Natural killer cell (primary cell): ENCODE results near the gene BTK. TPM values are rescaled to one million over a fixed set of nuclear protein-coding genes. Genes with fewer than 3 reads are reported as not detected.
A peak's percentile ranks its signal among the peaks of the same experiment; 100 is the strongest.

ENCODE experiments used
- ATAC-seq, 3 donors: fragments of 150-1000 bp in 2 of 3; fragments of 200-7000 bp in 1 of 3; cut with Tn5 transposase; 1 replicate in 1 of 3; 2 replicates in 2 of 3; pipeline ENCODE4 v1.10.0; 2021; ENCODE audit warnings: mild to moderate bottlenecking in 2 of 3, moderate library complexity in 2 of 3
- DNase-seq, 2 donors: peaks; one replicate each; pipeline versions ENCODE4 v3.0.0 to v3.0.0-alpha.2; 2013 to 2021; ENCODE audit warnings: mixed read lengths in 1 of 2
- H3K27ac ChIP-seq: one replicate; pipeline ENCODE4 v1.5.1; 2013; ENCODE audit warnings: mild to moderate bottlenecking, low read length
- H3K27me3 ChIP-seq: one replicate; pipeline ENCODE4 v1.6.1; 2013; ENCODE audit warnings: low read length; ENCODE audit not compliant: control insufficient read depth, insufficient read depth
- H3K36me3 ChIP-seq: one replicate; pipeline ENCODE4 v1.6.1; 2013; ENCODE audit warnings: low read length; ENCODE audit not compliant: control insufficient read depth, insufficient read depth
- H3K4me1 ChIP-seq: one replicate; pipeline ENCODE4 v1.6.1; 2013; ENCODE audit warnings: low read length; ENCODE audit not compliant: control insufficient read depth, insufficient read depth
- H3K4me3 ChIP-seq: one replicate; pipeline ENCODE4 v1.5.1; 2013; ENCODE audit warnings: low read length
- H3K9me3 ChIP-seq: one replicate; pipeline ENCODE4 v1.6.1; 2013; ENCODE audit warnings: low read length; ENCODE audit not compliant: control insufficient read depth, insufficient read depth
- H3K27ac Mint-ChIP-seq, 2 donors: one replicate each; pipeline ENCODE4 v1.8.0; 2022; ENCODE audit warnings: mild to moderate bottlenecking in 2 of 2, mixed read lengths in 2 of 2, moderate library complexity in 1 of 2
- H3K27me3 Mint-ChIP-seq, 2 donors: one replicate each; pipeline ENCODE4 v1.8.0; 2022; ENCODE audit warnings: low read depth in 2 of 2, mixed read lengths in 2 of 2
- H3K36me3 Mint-ChIP-seq: one replicate; pipeline ENCODE4 v1.8.0; 2022; ENCODE audit warnings: mixed read lengths
- H3K4me1 Mint-ChIP-seq, 2 donors: one replicate each; pipeline ENCODE4 v1.8.0; 2022; ENCODE audit warnings: mixed read lengths in 2 of 2
- H3K4me3 Mint-ChIP-seq: one replicate; pipeline ENCODE4 v1.8.0; 2022; ENCODE audit warnings: mild to moderate bottlenecking, moderate library complexity, mixed read lengths
- H3K9me3 Mint-ChIP-seq, 2 donors: one replicate each; pipeline ENCODE4 v1.8.0; 2022; ENCODE audit warnings: mixed read lengths in 2 of 2
- CTCF ChIP-seq: fragments of 200-600 bp; IDR thresholded peaks from one replicate; pipeline ENCODE4 v1.8.0; 2022; ENCODE audit warnings: antibody characterized with exemption
- WGBS: methylation state at CpG from one replicate; pipeline ENCODE4 v1.1.7; 2013; ENCODE audit warnings: missing lambda C conversion rate; ENCODE audit not compliant: insufficient coverage; 5-methylcytosine and 5-hydroxymethylcytosine counted together
- intact Hi-C: fragments of 100-400 bp; cut with micrococcal nuclease; formaldehyde crosslinking; loops from one replicate; pipeline ENCODE4 v1.14.2; 2022
- total RNA-seq, 4 donors: library from RNA; stranded (reverse); fragments of 120-200 nt in 1 of 4; gene quantifications; one replicate each; pipeline versions ENCODE4 v1.2.3 to v1.2.4, GENCODE V29; 2013 to 2022

The BTK gene
- total RNA-seq, 3 donors from 2014 or later (not counting 1 experiment from before 2014, with no cell fraction given): 4.4 to 48.2 (median 9.0) TPM

- H3K4me1 ChIP-seq: no peaks in the 10 kb centered on the region
- no peak overlapping the region for H3K4me3 ChIP-seq
- H3K27me3 ChIP-seq: no peaks in the 10 kb centered on the region
- intact Hi-C loops: no loop called here
- H3K27ac Mint-ChIP-seq: no peak overlapping the region
- H3K36me3 ChIP-seq: peaks cover 5% of the 10 kb centered on the region
- no peaks in the 10 kb centered on the region for H3K36me3 Mint-ChIP-seq
- no peaks in the 10 kb centered on the region for H3K4me1 Mint-ChIP-seq
- no peak overlapping the region for H3K4me3 Mint-ChIP-seq
- no peaks in the 10 kb centered on the region for H3K9me3 ChIP-seq
- DNase-seq (no peak), ATAC-seq (no peak)
- 100% methylated on average over 1 of the region's 4 CpGs for WGBS
- no peaks in the 10 kb centered on the region for H3K9me3 Mint-ChIP-seq
- no peak for TF ChIP-seq CTCF
- no peak overlapping the region for H3K27ac ChIP-seq
- no peaks in the 10 kb centered on the region for H3K27me3 Mint-ChIP-seq
Measured at GRCh38 chrX:101398694-101399093, 12.7 kb upstream of the BTK start.

GRCh38 chrX:101397779-101398178 lies 11.8 kb upstream of the BTK start:
- Histone ChIP-seq H3K27me3 (no peaks in the 10 kb centered on the region), H3K4me3 (no peak overlapping the region), H3K4me1 (no peaks in the 10 kb centered on the region), H3K27ac (no peak overlapping the region), H3K9me3 (no peaks in the 10 kb centered on the region), H3K36me3 (peaks cover 5% of the 10 kb centered on the region)
- Mint-ChIP-seq H3K4me3 (no peak overlapping the region), H3K27ac (no peak overlapping the region), H3K9me3 (no peaks in the 10 kb centered on the region), H3K27me3 (no peaks in the 10 kb centered on the region), H3K4me1 (no peaks in the 10 kb centered on the region), H3K36me3 (no peaks in the 10 kb centered on the region)
- no peak for TF ChIP-seq CTCF
- WGBS: 88% methylated on average over 4 of the region's 4 CpGs
- no peak for DNase-seq
- no peak for ATAC-seq
- intact Hi-C loops: no loop called here

GRCh38 chrX:101395789-101396188 lies 9.8 kb upstream of the BTK start:
- no peak for ATAC-seq
- Mint-ChIP-seq H3K9me3 (no peaks in the 10 kb centered on the region), H3K36me3 (no peaks in the 10 kb centered on the region), H3K4me1 (peaks cover 8 to 13% of the 10 kb centered on the region in 2 donors), H3K27me3 (no peaks in the 10 kb centered on the region), H3K27ac (peak overlapping the region; percentile 17 to 51), H3K4me3 (no peak overlapping the region)
- Histone ChIP-seq H3K4me1 (peaks cover 8% of the 10 kb centered on the region), H3K27ac (no peak overlapping the region), H3K9me3 (no peaks in the 10 kb centered on the region), H3K36me3 (peaks cover 10% of the 10 kb centered on the region), H3K4me3 (no peak overlapping the region), H3K27me3 (no peaks in the 10 kb centered on the region)
- TF ChIP-seq CTCF: no peak
- no CpG with 5 or more reads among the region's 1 CpG for WGBS
- no peak for DNase-seq
- intact Hi-C loops: no loop called here

GRCh38 chrX:101394372-101394771 lies 8.4 kb upstream of the BTK start:
- no peaks in the 10 kb centered on the region for H3K27me3 Mint-ChIP-seq
- ATAC-seq (no peak), DNase-seq (no peak)
- H3K4me3 Mint-ChIP-seq: no peak overlapping the region
- peaks cover 8 to 14% of the 10 kb centered on the region in 2 donors for H3K4me1 Mint-ChIP-seq
- no peaks in the 10 kb centered on the region for H3K9me3 Mint-ChIP-seq
- no peaks in the 10 kb centered on the region for H3K27me3 ChIP-seq
- H3K4me1 ChIP-seq: peaks cover 12% of the 10 kb centered on the region
- no peaks in the 10 kb centered on the region for H3K36me3 Mint-ChIP-seq
- no peak for TF ChIP-seq CTCF
- no peak overlapping the region for H3K4me3 ChIP-seq
- intact Hi-C loops: no loop called here
- peak overlapping the region in 1 of 2 donors; percentile 89 for H3K27ac Mint-ChIP-seq
- peaks cover 10% of the 10 kb centered on the region for H3K36me3 ChIP-seq
- H3K27ac ChIP-seq: no peak overlapping the region
- H3K9me3 ChIP-seq: no peaks in the 10 kb centered on the region
